HG02938 (cell line): ENCODE measurements around the gene SACM1L.
"Not testable (repeated sequence)": the region's sequence is repeated elsewhere in the genome, so short reads cannot be mapped to it uniquely, and the experiment has no call there.

ENCODE experiments used
- ATAC-seq: cut with Tn5 transposase; IDR thresholded peaks from one replicate; pipeline ENCODE4 v1.9.1; 2021; ENCODE audit warnings: mild to moderate bottlenecking, moderate library complexity; ENCODE audit not compliant: unreplicated experiment

SACM1L gene

GRCh38 chr3:45737234-45737633 is 48.0 kb downstream of the SACM1L start:
- ATAC-seq, result no peak

GRCh38 chr3:45739991-45740390 is 50.8 kb downstream of the SACM1L start:
- no peak for ATAC-seq

DNA sequence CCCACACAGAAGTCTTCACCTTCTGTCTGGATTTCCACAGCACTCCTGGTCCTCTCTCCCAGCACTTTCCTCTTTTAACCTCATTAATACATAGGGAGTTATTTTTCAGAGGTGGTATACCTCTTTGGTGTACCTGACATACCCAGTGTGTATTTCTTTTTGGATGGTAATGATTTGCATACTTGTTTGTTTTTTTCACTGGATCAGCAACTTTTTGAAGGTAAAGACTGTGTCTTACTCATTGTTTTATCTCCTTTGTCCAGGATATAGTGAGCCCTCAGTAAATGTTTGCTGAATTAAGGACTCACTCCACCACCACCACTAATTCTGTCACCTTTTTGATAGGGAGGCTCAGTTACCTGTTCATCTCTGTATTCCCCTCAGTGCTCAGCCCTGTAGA is 52.1 kb downstream of the SACM1L start:
- ATAC-seq, result no peak

GRCh38 chr3:45741742-45742460 is 52.7 kb downstream of the SACM1L start:
- no peak for ATAC-seq

GRCh38 chr3:45742461-45743089 is 53.4 kb downstream of the SACM1L start:
- no peak for ATAC-seq

DNA sequence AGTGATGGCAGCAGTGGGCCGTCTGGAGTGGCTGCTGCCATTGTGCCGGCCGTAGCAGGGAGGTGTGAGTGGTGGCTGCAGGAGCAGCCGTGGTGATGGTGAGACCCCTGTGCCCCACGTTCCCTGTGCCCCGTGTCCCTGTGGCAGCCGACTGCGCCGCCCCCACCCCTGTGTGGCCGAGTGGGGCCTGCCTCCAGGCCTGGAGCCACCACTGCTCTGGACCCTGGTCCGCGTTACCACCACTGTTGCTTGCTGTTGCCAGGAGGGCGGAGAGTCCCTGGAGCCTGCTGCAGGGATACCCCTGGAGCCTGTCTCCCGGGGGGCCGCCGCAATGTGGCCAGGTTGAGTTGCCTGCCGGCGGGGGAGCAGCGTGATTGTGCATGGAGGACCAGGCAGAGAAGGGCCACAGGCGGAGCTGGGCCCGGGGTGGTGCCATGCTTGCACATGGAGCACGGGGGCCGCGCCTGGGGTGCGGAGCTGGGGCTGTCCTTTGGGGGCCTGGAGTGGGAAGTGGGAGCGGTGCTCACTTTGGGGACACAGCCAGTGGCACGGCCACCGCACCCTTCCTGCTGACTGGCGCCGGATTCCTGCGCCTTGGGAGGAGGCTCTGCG is 57.1 kb downstream of the SACM1L start:
- ATAC-seq, result no peak

DNA sequence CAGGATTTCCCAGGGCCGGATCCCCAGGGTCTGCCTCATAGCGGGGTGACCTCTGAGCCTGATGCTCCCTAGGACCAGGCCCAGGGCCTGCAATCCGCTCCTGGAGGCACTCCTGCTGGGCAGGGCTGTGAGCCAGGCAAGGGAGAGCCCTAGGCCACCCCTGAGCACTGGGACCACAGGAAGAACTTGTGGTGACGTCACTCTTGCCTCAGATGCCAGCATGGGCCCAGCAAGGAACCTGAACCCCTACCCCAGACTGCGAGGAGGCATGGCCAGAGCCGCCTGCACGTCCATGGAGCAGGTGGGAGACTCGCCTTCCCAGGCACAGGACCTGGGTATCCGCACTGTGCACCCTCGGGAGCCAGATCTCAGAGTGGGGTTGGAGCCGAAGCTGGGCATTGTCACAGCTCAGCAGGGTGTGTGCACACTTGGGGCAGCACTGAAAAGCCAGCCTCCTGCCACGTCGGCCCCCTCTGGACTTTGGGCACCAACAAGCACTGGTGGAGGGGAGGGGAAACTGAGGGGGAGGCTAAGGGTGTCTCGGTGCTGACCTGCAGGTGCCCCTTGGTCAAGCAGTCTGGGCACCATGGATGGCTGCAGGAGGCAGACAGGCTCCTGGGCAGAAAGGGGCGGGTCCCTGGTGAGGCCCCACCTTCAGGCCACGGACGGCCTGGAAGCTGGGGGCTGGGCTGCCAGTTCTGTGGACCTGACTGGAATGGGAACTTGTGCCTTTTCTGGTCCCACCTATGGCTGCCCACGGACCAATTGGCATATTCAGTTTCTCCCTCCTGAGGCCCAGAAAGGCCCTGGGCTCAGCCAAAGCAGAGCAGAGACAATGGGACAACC is 57.8 kb downstream of the SACM1L start:
- ATAC-seq, result no peak

GRCh38 chr3:45748068-45748467 is 58.9 kb downstream of the SACM1L start:
- no peak for ATAC-seq

DNA sequence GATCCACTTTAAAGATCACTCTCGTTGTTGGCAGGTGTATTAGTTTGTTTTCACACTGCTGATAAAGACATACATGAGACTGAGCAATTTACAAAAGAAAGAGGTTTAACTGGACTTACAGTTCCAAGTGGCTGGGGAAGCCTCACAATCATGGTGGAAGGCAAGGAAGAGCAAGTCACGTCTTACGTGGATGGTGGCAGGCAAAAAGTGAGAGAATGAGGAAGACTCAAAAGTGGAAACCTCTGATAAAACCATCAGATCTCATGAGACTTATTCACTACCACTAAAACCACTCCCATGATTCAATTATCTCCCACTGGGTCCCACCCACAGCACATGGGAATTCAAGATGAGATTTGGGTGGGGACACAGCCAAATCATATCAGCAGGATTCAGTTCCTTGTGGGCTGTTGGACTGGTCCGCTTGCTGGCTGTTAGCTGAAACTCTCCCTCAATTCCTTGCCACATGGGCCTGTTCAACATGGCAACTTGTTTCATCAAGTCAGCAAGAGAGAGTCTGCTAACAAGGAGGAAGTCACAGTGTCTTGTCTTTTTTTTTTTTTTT is 59.9 kb downstream of the SACM1L start:
- not testable (repeated sequence) for ATAC-seq

GRCh38 chr3:45749880-45750279 is 60.7 kb downstream of the SACM1L start:
- ATAC-seq, result no peak

GRCh38 chr3:45751537-45752242 is 62.5 kb downstream of the SACM1L start:
- no peak for ATAC-seq

- ATAC-seq, result no peak
Measured at GRCh38 chr3:45753095-45753494, 63.9 kb downstream of the SACM1L start.

DNA sequence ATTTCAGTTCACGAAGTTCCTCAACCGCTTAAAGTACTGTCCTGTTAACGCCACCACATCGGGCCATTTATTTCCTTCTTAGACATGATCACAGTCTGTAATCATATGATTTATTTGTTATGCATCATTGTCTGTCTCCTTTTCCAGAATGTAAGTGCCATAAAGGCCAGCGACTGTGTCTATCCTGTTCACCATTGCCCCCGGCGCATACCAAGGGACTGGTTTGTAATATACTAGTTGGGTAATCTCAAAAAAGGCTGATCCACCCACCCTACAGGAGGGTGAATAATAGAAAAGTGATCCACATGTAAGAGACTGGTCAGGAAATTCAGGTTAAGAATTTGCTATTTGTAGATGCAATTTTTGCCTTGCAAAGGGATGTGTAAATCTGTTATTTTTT is 65.3 kb downstream of the SACM1L start:
- ATAC-seq, result no peak

DNA sequence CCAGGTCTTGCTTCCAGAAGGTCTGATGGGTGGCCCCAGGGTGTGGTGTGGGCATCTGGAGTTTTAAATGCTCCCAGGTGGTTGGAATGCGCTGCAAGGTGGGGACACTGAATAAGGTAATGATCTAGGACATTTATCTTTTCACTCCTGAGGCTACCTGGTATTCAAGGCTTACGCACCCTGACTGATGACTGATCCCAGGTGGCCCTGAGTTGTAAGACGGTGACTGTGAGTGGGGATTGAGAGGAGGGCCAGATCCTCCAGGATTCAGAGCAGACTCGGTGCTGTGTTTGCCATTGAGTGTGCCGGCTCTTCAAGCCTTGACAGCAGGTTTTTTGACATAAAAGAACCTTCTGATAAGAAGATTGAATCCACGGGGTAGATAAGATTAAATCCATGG is 66.9 kb downstream of the SACM1L start:
- ATAC-seq, result no peak

DNA sequence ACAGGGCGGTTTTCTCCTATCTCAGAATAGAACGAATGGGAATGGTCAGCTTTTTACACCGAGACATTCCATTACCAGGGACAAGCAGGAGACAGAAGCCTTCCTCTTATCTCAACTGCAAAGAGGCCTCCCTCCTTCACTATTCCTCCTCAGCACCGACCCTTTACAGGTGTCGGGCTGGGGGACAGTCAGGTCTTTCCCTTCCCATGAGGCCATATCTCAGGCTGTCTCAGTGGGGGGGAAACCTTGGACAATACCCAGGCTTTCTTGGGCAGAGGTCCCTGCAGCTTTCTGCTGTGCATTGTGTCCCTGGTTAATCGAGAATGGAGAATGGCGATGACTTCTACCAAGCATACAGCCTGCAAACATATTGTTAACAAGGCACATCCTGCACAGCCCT is 67.9 kb downstream of the SACM1L start:
- ATAC-seq, result not testable (repeated sequence)

GRCh38 chr3:45758871-45759270 is 69.7 kb downstream of the SACM1L start:
- no peak for ATAC-seq

- ATAC-seq, result no peak
Measured at GRCh38 chr3:45759851-45760250, 70.7 kb downstream of the SACM1L start.

DNA sequence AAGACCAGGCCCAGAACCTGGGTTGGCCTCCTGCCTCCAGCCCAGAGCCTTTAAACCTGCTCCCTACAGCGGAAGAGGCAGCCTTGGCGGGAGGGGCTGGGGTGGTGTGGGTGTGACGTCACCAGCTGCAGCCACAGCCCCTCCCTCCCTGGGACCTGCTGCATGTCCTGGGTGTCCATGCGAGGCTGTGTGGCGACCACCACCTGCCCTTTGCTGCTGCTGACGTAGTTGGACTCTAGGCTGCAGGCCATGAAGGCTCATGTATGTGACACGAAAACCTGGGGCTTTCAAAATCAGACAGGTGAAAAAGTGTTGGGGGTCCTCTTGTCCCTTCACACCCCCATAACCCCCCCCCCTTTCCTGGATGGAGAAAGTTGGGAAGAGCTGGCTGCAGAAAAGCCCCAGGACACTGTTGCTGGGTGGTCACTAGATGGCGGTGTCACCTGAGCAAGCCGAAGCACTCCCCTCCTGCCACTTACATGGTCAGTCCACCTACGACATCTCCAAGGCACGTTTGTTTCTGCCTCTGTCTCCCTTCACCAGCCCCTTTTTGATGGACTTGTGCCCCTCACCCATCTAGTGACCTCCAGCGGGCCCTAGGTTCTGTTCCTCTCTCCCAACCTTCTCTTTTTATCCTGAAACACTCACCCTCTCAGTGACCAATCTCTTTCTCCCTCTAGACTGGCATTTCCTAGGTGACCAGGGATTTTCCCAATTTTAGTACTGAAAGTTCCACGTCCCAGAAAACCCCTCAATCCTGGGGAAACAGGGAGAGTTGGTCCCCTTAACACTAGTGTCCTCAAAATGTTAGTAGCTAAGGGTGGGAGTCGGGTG is 71.9 kb downstream of the SACM1L start:
- no peak for ATAC-seq

DNA sequence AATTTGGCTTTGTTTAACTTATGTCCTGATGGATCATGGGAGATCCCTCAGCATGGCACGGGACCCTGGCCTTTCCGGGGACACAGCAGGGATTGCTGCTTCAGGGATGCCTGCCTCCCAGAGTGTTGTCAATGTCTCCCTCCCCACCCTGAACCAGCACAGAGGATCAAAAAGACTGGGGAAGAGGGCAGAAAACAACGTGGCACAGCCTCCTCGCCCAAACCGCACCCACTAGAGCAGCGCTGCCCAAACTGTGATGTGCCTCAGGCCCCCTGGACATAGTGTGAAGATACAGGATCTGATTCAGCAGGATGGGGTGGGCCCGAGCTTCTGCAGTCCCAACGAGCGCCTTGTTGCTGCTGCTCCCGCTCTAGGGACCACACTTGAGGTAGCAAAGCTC is 72.6 kb downstream of the SACM1L start:
- no peak for ATAC-seq
